ENCODE data around the gene KIAA0513. TPM values are rescaled to one million over a fixed set of nuclear protein-coding genes. Genes with fewer than 3 reads are reported as not detected.

KIAA0513 gene
- total RNA-seq, 1 experiment from 2014 or later = 12.4 TPM

DNA sequence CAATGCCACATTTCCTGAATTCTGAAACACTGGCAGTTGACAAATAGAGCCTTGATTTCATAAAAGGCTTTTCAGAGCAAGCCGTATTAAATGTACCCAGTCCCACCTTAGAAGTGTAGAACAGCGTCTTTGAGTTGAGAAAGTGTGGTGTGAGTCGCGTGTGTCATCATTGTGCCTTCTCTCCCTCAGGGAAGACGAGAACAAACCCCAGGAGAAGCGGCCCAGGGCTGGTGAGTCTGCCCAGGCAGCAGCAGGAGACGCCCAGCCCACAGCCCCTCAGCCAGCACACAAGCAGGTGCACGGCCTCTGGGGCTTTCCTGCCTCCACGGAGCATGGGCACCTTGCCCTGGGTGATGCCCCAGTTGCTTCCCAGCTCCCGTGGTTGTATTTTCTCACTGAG lies 50.6 kb downstream of the KIAA0513 start:
- BruUV-seq (replicated peaks) = no TSS peak
- Mint-ChIP-seq H3K36me3 (ENCODE audit: insufficient read depth, unreplicated experiment) (no peaks in the 10 kb centered on the region), H3K27me3 (ENCODE audit: unreplicated experiment) (no peaks in the 10 kb centered on the region), H3K4me3 (ENCODE audit: low read depth, unreplicated experiment) (no peak overlapping the region), H3K27ac (ENCODE audit: unreplicated experiment) (no peak overlapping the region), H3K9me3 (ENCODE audit: low read depth, unreplicated experiment) (no peaks in the 10 kb centered on the region), H3K4me1 (ENCODE audit: low read depth, unreplicated experiment) (no peaks in the 10 kb centered on the region)
- intact Hi-C loops (cut with micrococcal nuclease; ENCODE audit: unreplicated experiment) = no loop called here
- no peak for DNase-seq
- CTCF ChIA-PET = interaction anchor here (0.7 kb wide), 1 partner anchor 9 kb away, joined by 3 read pairs; no protein-coding TSS in a partner anchor
- TF ChIP-seq CTCF (IDR thresholded peaks at IDR 0.05; ENCODE audit: unreplicated experiment) = no peak

DNA sequence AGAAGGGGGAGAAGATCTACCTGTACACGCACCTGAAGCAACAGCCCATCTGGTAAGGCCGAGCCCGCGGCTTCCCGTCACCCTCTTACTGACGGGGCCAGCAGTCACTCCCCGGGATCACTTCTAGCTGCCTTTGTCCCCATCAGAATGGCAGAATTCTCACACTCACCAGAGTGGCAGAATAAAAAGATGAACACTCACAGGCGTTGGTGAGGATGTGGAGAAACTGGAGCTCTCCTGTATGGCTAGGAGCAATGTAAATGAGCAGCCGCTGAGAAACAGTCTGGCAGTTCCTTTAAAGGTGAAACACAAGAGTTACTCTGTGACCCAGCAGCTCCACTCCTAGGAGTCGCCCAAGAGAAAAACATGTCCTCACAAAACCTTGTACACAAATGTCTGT lies 51.4 kb downstream of the KIAA0513 start:
- H3K4me3 Mint-ChIP-seq (ENCODE audit: low read depth, unreplicated experiment) = no peak overlapping the region
- no TSS peak for BruUV-seq (replicated peaks)
- no peaks in the 10 kb centered on the region for H3K36me3 Mint-ChIP-seq (ENCODE audit: insufficient read depth, unreplicated experiment)
- CTCF ChIA-PET = no interaction called here
- H3K4me1 Mint-ChIP-seq (ENCODE audit: low read depth, unreplicated experiment) = no peaks in the 10 kb centered on the region
- H3K27ac Mint-ChIP-seq (ENCODE audit: unreplicated experiment) = no peak overlapping the region
- H3K27me3 Mint-ChIP-seq (ENCODE audit: unreplicated experiment) = no peaks in the 10 kb centered on the region
- intact Hi-C loops (cut with micrococcal nuclease; ENCODE audit: unreplicated experiment) = no loop called here
- no peak for DNase-seq
- no peaks in the 10 kb centered on the region for H3K9me3 Mint-ChIP-seq (ENCODE audit: low read depth, unreplicated experiment)
- no peak for TF ChIP-seq CTCF (IDR thresholded peaks at IDR 0.05; ENCODE audit: unreplicated experiment)

- no peaks in the 10 kb centered on the region for H3K36me3 Mint-ChIP-seq (ENCODE audit: insufficient read depth, unreplicated experiment)
- no peak overlapping the region for H3K27ac Mint-ChIP-seq (ENCODE audit: unreplicated experiment)
- H3K4me3 Mint-ChIP-seq (ENCODE audit: low read depth, unreplicated experiment) = no peak overlapping the region
- no peaks in the 10 kb centered on the region for H3K9me3 Mint-ChIP-seq (ENCODE audit: low read depth, unreplicated experiment)
- no peaks in the 10 kb centered on the region for H3K27me3 Mint-ChIP-seq (ENCODE audit: unreplicated experiment)
- intact Hi-C loops (cut with micrococcal nuclease; ENCODE audit: unreplicated experiment) = no loop called here
- CTCF ChIA-PET = no interaction called here
- no TSS peak for BruUV-seq (replicated peaks)
- DNase-seq = no peak
- no peaks in the 10 kb centered on the region for H3K4me1 Mint-ChIP-seq (ENCODE audit: low read depth, unreplicated experiment)
- no peak for TF ChIP-seq CTCF (IDR thresholded peaks at IDR 0.05; ENCODE audit: unreplicated experiment)
These were observed 52.4 kb downstream of the KIAA0513 start for GRCh38 chr16:85079785-85080570.

GRCh38 chr16:85081038-85081437 lies 53.4 kb downstream of the KIAA0513 start:
- CTCF ChIA-PET = no interaction called here
- intact Hi-C loops (cut with micrococcal nuclease; ENCODE audit: unreplicated experiment) = no loop called here
- TF ChIP-seq CTCF (IDR thresholded peaks at IDR 0.05; ENCODE audit: unreplicated experiment) = no peak
- Mint-ChIP-seq H3K4me3 (ENCODE audit: low read depth, unreplicated experiment) (no peak overlapping the region), H3K36me3 (ENCODE audit: insufficient read depth, unreplicated experiment) (no peaks in the 10 kb centered on the region), H3K4me1 (ENCODE audit: low read depth, unreplicated experiment) (no peaks in the 10 kb centered on the region), H3K9me3 (ENCODE audit: low read depth, unreplicated experiment) (no peaks in the 10 kb centered on the region), H3K27me3 (ENCODE audit: unreplicated experiment) (no peaks in the 10 kb centered on the region), H3K27ac (ENCODE audit: unreplicated experiment) (no peak overlapping the region)
- BruUV-seq (replicated peaks) = no TSS peak
- no peak for DNase-seq

Data from Calu3 (cell line).